SK-N-SH (cell line): ENCODE results near the gene MEGF8. TPM values are rescaled to one million over a fixed set of nuclear protein-coding genes. Genes with fewer than 3 reads are reported as not detected.

ENCODE experiments used
- CTCF ChIA-PET: fragments of 300-600, 350-600 bp; formaldehyde crosslinking; extraction: SDS; loops from one replicate; lab custom pipeline; 2021; lab: Yijun Ruan, JAX
- POLR2A ChIA-PET: fragments of 350-600 bp; sonication (Branson Sonifier 250); formaldehyde crosslinking; extraction: SDS; loops from one replicate; lab custom pipeline; 2020; ENCODE audit warnings: antibody characterized with exemption, inconsistent platforms; lab: Yijun Ruan, JAX
- DNase-seq: peaks from one replicate; pipeline ENCODE4 v3.0.0; 2012
- H2AFZ ChIP-seq: fragments of 200-600 bp; sonication (generic); 2 replicates; pipeline ENCODE4 v1.8.1; 2016; ENCODE audit warnings: antibody characterized with exemption, mild to moderate bottlenecking, low read depth
- H3F3A ChIP-seq: fragments of 200-600 bp; sonication (generic); replicated peaks from 2 replicates; pipeline ENCODE3; 2016; ENCODE audit warnings: antibody characterized with exemption, mild to moderate bottlenecking; ENCODE audit not compliant: insufficient read depth
- H3K27ac ChIP-seq, 2 experiments: fragments of 200-500 bp in 1 of 2; fragments of 200-600 bp in 1 of 2; sonication (Bioruptor generic) in 1 of 2; sonication (generic), shearing (Covaris generic) in 1 of 2; 2 replicates each; pipeline versions ENCODE4 v1.5.1 to v1.6.1; 2014 to 2016; ENCODE audit warnings: low read depth in 2 of 2, inconsistent platforms in 1 of 2, low read length in 1 of 2, mild to moderate bottlenecking in 1 of 2, mixed read lengths in 1 of 2
- H3K27me3 ChIP-seq: fragments of 200-600 bp; sonication (generic), shearing (Covaris generic); 2 replicates; pipeline ENCODE4 v1.6.1; 2016; ENCODE audit warnings: mixed run types; ENCODE audit not compliant: insufficient read depth
- H3K36me3 ChIP-seq, 2 experiments: fragments of 200-500 bp in 1 of 2; fragments of 200-600 bp in 1 of 2; sonication (Bioruptor generic) in 1 of 2; sonication (generic) in 1 of 2; replicated peaks in 1 of 2; 2 replicates each; pipeline versions ENCODE3 to v1.5.1; 2014 to 2016; ENCODE audit warnings: low read length in 1 of 2, mild to moderate bottlenecking in 1 of 2; ENCODE audit not compliant: insufficient read depth in 2 of 2, control insufficient read depth in 1 of 2
- H3K4me1 ChIP-seq, 2 experiments: fragments of 200-500 bp in 1 of 2; fragments of 200-600 bp in 1 of 2; sonication (Bioruptor generic) in 1 of 2; sonication (generic), shearing (Covaris generic) in 1 of 2; 2 replicates each; pipeline versions ENCODE4 v1.5.1 to v1.6.1; 2014 to 2016; ENCODE audit warnings: low read depth in 1 of 2, low read length in 1 of 2, mixed run types in 1 of 2; ENCODE audit not compliant: insufficient read depth in 2 of 2, control insufficient read depth in 1 of 2
- H3K4me2 ChIP-seq: fragments of 200-600 bp; sonication (generic), shearing (Covaris generic); 2 replicates; pipeline ENCODE4 v1.6.1; 2017; ENCODE audit warnings: mixed run types
- H3K4me3 ChIP-seq, 2 experiments: fragments of 200-500 bp in 1 of 2; fragments of 200-600 bp in 1 of 2; sonication (Bioruptor generic) in 1 of 2; sonication (generic), shearing (Covaris generic) in 1 of 2; 2 replicates each; pipeline versions ENCODE4 v1.5.1 to v1.8.1; 2014 to 2016; ENCODE audit warnings: low read depth in 2 of 2, inconsistent platforms in 1 of 2, low read length in 1 of 2, mild to moderate bottlenecking in 1 of 2, mixed read lengths in 1 of 2, moderate library complexity in 1 of 2
- H3K79me2 ChIP-seq: fragments of 200-600 bp; sonication (generic); 2 replicates; pipeline ENCODE4 v1.8.1; 2017; ENCODE audit warnings: mild to moderate bottlenecking; ENCODE audit not compliant: insufficient read depth
- H3K9ac ChIP-seq: fragments of 200-600 bp; sonication (generic); 2 replicates; pipeline ENCODE4 v1.6.1; 2017; ENCODE audit warnings: mixed run types
- H3K9me2 ChIP-seq: fragments of 200-600 bp; sonication (generic); 2 replicates; pipeline ENCODE4 v1.6.1; 2017; ENCODE audit warnings: mixed run types
- H3K9me3 ChIP-seq: fragments of 200-600 bp; sonication (generic); 2 replicates; pipeline ENCODE4 v1.6.1; 2017; ENCODE audit warnings: mixed run types, mild to moderate bottlenecking, moderate library complexity
- H4K20me1 ChIP-seq: fragments of 200-600 bp; sonication (generic); 2 replicates; pipeline ENCODE4 v1.6.1; 2017; ENCODE audit warnings: mild to moderate bottlenecking, mixed run types; ENCODE audit not compliant: insufficient read depth
- ELF1 ChIP-seq: IDR thresholded peaks from 2 replicates; pipeline ENCODE4 v1.4.0; 2012
- EP300 ChIP-seq, 2 experiments: IDR thresholded peaks; 2 replicates each; pipeline versions ENCODE4 v1.4.0 to v1.6.1; 2012; ENCODE audit warnings: borderline replicate concordance in 1 of 2, low read depth in 1 of 2, low read length in 1 of 2
- FOSL2 ChIP-seq: IDR thresholded peaks from 2 replicates; pipeline ENCODE4 v1.4.0; 2012; ENCODE audit warnings: low read depth, mild to moderate bottlenecking, moderate library complexity, borderline replicate concordance
- FOXJ3 ChIP-seq: sonication (generic); formaldehyde crosslinking; IDR thresholded peaks from 2 replicates; pipeline ENCODE4 v1.5.1; 2020; ENCODE audit warnings: mild to moderate bottlenecking, missing genetic modification reagents
- FOXM1 ChIP-seq: IDR thresholded peaks from 2 replicates; pipeline ENCODE4 v1.4.0; 2012; ENCODE audit warnings: low read depth, mild to moderate bottlenecking
- GATA2 ChIP-seq: sonication (generic); formaldehyde crosslinking; IDR thresholded peaks from 2 replicates; pipeline ENCODE4 v1.5.0; 2020; ENCODE audit warnings: mild to moderate bottlenecking, missing genetic modification reagents
- JUND ChIP-seq: IDR thresholded peaks from 2 replicates; pipeline ENCODE4 v1.4.0; 2012
- MEF2A ChIP-seq: IDR thresholded peaks from 2 replicates; pipeline ENCODE4 v1.4.0; 2012; ENCODE audit warnings: low read depth, borderline replicate concordance
- MXI1 ChIP-seq: IDR thresholded peaks from 2 replicates; pipeline ENCODE4 v1.6.1; 2012; ENCODE audit warnings: mild to moderate bottlenecking, low read depth, low read length, improper control_type of control experiment
- NFIC ChIP-seq: IDR thresholded peaks from 2 replicates; pipeline ENCODE4 v1.4.0; 2012; ENCODE audit warnings: borderline replicate concordance
- NRF1 ChIP-seq: IDR thresholded peaks from 2 replicates; pipeline ENCODE4 v1.6.1; 2012; ENCODE audit warnings: low read depth, mild to moderate bottlenecking, low read length
- POLR2AphosphoS5 ChIP-seq: IDR thresholded peaks from 2 replicates; pipeline ENCODE4 v1.6.1; 2012; ENCODE audit warnings: low read depth, low read length
- RAD21 ChIP-seq: IDR thresholded peaks from 2 replicates; pipeline ENCODE4 v1.6.1; 2012; ENCODE audit warnings: mild to moderate bottlenecking, low read length
- RCOR1 ChIP-seq: fragments of 150-350 bp; IDR thresholded peaks from 2 replicates; pipeline ENCODE4 v1.6.1; 2017; ENCODE audit warnings: antibody characterized with exemption, low read length
- RFX5 ChIP-seq: IDR thresholded peaks from 2 replicates; pipeline ENCODE4 v1.6.1; 2012; ENCODE audit warnings: mild to moderate bottlenecking, improper control_type of control experiment, low read length
- RXRA ChIP-seq: IDR thresholded peaks from 2 replicates; pipeline ENCODE4 v1.4.0; 2012; ENCODE audit warnings: low read depth, mild to moderate bottlenecking, borderline replicate concordance
- SIN3A ChIP-seq: IDR thresholded peaks from 2 replicates; pipeline ENCODE4 v1.6.1; 2012; ENCODE audit warnings: low read depth, mild to moderate bottlenecking, low read length, moderate library complexity, borderline replicate concordance
- SMC3 ChIP-seq: IDR thresholded peaks from 2 replicates; pipeline ENCODE4 v1.6.1; 2012; ENCODE audit warnings: low read depth, low read length, improper control_type of control experiment
- TAF1 ChIP-seq: IDR thresholded peaks from 2 replicates; pipeline ENCODE4 v1.6.1; 2012; ENCODE audit warnings: low read depth, mild to moderate bottlenecking, low read length, moderate library complexity, borderline replicate concordance
- TCF12 ChIP-seq: IDR thresholded peaks from 2 replicates; pipeline ENCODE4 v1.4.0; 2012
- WGBS: methylation state at CpG from one replicate; pipeline ENCODE4 v1.1.6; 2017; ENCODE audit warnings: low lambda C conversion rate; 5-methylcytosine and 5-hydroxymethylcytosine counted together
- polyA plus RNA-seq, 3 experiments: library from polyadenylated mRNA; depleted of rRNA; stranded (reverse); fragments of >200 nt; gene quantifications; 2 replicates each; pipeline ENCODE4 v1.2.3, GENCODE V29; 2012
- TF ChIP-seq, protein P1 (sequence below): IDR thresholded peaks from 2 replicates; pipeline ENCODE4; 2012
- TF ChIP-seq, protein P2 (sequence below): IDR thresholded peaks from 2 replicates; pipeline ENCODE4 v1.6.1; 2012; ENCODE audit warnings: mild to moderate bottlenecking, low read depth, low read length, moderate library complexity
- TF ChIP-seq, protein P3 (sequence below): IDR thresholded peaks from 2 replicates; pipeline ENCODE4 v1.4.0; 2012; ENCODE audit warnings: low read depth, borderline replicate concordance
- TF ChIP-seq, protein P4 (sequence below): fragments of 200-600 bp; sonication (generic); IDR thresholded peaks from 2 replicates; pipeline ENCODE4 v1.6.1; 2017; ENCODE audit warnings: antibody characterized with exemption, mild to moderate bottlenecking, moderate library complexity
- TF ChIP-seq, protein P5 (sequence below): IDR thresholded peaks from 2 replicates; pipeline ENCODE4 v1.4.0; 2012; ENCODE audit warnings: low read depth

MEGF8 gene
- polyA plus RNA-seq, 1 of the 3 experiments (the other 2 are of a cell fraction), result 19.1 TPM

DNA sequence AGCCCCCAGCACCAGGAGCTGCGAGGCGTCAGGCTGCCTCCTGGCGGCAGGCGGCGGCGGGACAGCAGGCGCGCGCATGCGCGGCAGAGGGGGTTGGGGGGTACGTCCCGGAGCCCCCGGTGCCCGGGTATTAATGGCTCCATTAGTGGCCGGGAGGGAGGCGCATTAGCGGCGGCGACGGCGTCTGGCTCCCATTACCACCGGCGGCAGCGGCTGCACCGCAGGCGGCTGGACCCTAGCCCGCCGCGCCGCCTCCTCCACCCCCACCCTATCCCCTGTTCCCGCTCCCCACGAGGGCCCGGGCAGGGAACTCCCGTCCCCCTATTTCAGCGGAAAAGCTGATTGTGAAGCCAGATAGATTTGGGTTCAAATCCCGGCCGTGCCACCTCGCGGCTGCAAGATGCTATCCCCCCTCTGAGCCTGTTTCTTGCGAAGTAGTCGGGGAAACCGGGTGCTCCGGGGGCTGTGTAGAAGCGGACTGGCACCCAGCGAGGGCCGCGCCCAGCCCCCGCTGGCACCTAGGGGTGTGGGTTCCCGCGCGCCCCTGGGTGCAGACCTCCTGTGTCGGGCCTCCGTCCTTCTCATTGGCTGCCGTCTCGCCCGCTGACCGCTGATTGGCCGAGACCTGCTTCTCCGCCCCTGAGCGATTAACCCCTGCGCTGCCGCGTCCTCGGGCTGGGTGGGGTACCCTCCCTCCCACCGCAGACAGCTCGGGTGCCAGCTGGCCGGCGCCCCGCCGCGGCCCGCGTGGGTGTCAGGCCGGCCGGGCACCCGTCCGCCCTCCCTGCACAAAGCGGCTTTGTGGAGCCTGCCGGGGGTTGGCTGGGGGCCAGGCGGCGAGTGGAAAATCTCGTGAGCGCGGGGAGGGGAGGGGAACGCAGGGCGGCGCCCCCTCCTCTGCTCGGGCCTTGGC lies 45.3 kb upstream of the MEGF8 start:
- Histone ChIP-seq H3K36me3 (peaks cover 5 to 8% of the 10 kb centered on the region in 2 experiments), H3K4me2 (peak overlapping the region; percentile 97), H4K20me1 (peaks cover 6% of the 10 kb centered on the region; the same call in 1 of the 2 replicates), H3K9ac (peak overlapping the region; percentile 83), H3K27me3 (no peaks in the 10 kb centered on the region), H3K27ac (peak overlapping the region; percentile 93 to 96), H3K79me2 (peaks cover 64% of the 10 kb centered on the region), H3K4me3 (peak overlapping the region; percentile 69 to 80), H3K4me1 (peaks cover 48 to 71% of the 10 kb centered on the region in 2 experiments), H3F3A (peaks cover 53% of the 10 kb centered on the region), H2AFZ (no peak overlapping the region; the same call in 1 of the 2 replicates), H3K9me3 (no peaks in the 10 kb centered on the region), H3K9me2 (no peaks in the 10 kb centered on the region)
- ChIA-PET POLR2A (interaction anchor here (0.7 to 4.2 kb wide), 6 partner anchors 10 to 36 kb away, joined by 3 to 35 read pairs (median 8); partner anchors contain the start of genes CIC, GSK3A, PAFAH1B3 and PRR19), CTCF (interaction anchor here (0.6 to 7.1 kb wide), 29 partner anchors 8 to 281 kb away, joined by 3 to 205 read pairs (median 4); partner anchors contain the start of genes ERF, GSK3A, PAFAH1B3 and PRR19)
- WGBS, result 2% methylated on average over 19 of the region's 89 CpGs
- peak; percentile 96 for DNase-seq
- TF ChIP-seq RCOR1 (peak; percentile 42; the same call in 1 of the 2 replicates), FOXJ3 (no peak), FOXM1 (no peak), SIN3A (peak; percentile 46; the same call in 1 of the 2 replicates), RAD21 (peak; percentile 77), TCF12 (peak; percentile 38; the same call in 1 of the 2 replicates), FOSL2 (no peak), SMC3 (peak; percentile 73), RFX5 (peak; percentile 72; the same call in 1 of the 2 replicates), TAF1 (peak; percentile 45; the same call in 1 of the 2 replicates), MXI1 (peak; percentile 27), MEF2A (no peak; the same call in 1 of the 2 replicates), NFIC (peak; percentile 81), JUND (no peak), NRF1 (peak; percentile 88), POLR2AphosphoS5 (peak; percentile 80), EP300 (IDR thresholded peaks at IDR 0.05; ENCODE audit: borderline replicate concordance in 1 of 2, low read depth in 1 of 2, low read length in 1 of 2) (no peak; a peak in 2 of 4 replicates), ELF1 (no peak), GATA2 (CRISPR knock-in tag) (0 out of 2 replicates have a peak, but pooled peaks have one; percentile 31), RXRA (no peak)
- TF ChIP-seq, protein P1, sequence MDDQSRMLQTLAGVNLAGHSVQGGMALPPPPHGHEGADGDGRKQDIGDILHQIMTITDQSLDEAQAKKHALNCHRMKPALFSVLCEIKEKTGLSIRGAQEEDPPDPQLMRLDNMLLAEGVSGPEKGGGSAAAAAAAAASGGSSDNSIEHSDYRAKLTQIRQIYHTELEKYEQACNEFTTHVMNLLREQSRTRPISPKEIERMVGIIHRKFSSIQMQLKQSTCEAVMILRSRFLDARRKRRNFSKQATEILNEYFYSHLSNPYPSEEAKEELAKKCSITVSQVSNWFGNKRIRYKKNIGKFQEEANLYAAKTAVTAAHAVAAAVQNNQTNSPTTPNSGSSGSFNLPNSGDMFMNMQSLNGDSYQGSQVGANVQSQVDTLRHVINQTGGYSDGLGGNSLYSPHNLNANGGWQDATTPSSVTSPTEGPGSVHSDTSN, result peak; percentile 23; the same call in 1 of the 2 replicates
- TF ChIP-seq, protein P2, sequence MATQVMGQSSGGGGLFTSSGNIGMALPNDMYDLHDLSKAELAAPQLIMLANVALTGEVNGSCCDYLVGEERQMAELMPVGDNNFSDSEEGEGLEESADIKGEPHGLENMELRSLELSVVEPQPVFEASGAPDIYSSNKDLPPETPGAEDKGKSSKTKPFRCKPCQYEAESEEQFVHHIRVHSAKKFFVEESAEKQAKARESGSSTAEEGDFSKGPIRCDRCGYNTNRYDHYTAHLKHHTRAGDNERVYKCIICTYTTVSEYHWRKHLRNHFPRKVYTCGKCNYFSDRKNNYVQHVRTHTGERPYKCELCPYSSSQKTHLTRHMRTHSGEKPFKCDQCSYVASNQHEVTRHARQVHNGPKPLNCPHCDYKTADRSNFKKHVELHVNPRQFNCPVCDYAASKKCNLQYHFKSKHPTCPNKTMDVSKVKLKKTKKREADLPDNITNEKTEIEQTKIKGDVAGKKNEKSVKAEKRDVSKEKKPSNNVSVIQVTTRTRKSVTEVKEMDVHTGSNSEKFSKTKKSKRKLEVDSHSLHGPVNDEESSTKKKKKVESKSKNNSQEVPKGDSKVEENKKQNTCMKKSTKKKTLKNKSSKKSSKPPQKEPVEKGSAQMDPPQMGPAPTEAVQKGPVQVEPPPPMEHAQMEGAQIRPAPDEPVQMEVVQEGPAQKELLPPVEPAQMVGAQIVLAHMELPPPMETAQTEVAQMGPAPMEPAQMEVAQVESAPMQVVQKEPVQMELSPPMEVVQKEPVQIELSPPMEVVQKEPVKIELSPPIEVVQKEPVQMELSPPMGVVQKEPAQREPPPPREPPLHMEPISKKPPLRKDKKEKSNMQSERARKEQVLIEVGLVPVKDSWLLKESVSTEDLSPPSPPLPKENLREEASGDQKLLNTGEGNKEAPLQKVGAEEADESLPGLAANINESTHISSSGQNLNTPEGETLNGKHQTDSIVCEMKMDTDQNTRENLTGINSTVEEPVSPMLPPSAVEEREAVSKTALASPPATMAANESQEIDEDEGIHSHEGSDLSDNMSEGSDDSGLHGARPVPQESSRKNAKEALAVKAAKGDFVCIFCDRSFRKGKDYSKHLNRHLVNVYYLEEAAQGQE, result no peak
- TF ChIP-seq, protein P3, sequence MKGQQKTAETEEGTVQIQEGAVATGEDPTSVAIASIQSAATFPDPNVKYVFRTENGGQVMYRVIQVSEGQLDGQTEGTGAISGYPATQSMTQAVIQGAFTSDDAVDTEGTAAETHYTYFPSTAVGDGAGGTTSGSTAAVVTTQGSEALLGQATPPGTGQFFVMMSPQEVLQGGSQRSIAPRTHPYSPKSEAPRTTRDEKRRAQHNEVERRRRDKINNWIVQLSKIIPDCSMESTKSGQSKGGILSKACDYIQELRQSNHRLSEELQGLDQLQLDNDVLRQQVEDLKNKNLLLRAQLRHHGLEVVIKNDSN, result no peak
- TF ChIP-seq, protein P4, sequence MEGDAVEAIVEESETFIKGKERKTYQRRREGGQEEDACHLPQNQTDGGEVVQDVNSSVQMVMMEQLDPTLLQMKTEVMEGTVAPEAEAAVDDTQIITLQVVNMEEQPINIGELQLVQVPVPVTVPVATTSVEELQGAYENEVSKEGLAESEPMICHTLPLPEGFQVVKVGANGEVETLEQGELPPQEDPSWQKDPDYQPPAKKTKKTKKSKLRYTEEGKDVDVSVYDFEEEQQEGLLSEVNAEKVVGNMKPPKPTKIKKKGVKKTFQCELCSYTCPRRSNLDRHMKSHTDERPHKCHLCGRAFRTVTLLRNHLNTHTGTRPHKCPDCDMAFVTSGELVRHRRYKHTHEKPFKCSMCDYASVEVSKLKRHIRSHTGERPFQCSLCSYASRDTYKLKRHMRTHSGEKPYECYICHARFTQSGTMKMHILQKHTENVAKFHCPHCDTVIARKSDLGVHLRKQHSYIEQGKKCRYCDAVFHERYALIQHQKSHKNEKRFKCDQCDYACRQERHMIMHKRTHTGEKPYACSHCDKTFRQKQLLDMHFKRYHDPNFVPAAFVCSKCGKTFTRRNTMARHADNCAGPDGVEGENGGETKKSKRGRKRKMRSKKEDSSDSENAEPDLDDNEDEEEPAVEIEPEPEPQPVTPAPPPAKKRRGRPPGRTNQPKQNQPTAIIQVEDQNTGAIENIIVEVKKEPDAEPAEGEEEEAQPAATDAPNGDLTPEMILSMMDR, result peak; percentile 89
- TF ChIP-seq, protein P5, sequence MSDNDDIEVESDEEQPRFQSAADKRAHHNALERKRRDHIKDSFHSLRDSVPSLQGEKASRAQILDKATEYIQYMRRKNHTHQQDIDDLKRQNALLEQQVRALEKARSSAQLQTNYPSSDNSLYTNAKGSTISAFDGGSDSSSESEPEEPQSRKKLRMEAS, result peak; percentile 16; the same call in 1 of the 2 replicates
